ENCODE measurements around the gene EYA2.

GRCh38 chr20:47118206-47118605 is 223.6 kb downstream of the EYA2 start:
- no peak for TF ChIP-seq CTCF (IDR thresholded peaks at IDR 0.05; ENCODE audit: extremely low read depth in 1 of 2, insufficient read depth in 1 of 2, low read depth in 1 of 2, low read length in 2 of 2)
- no peak for TF ChIP-seq POLR2AphosphoS5 (IDR thresholded peaks at IDR 0.05; ENCODE audit: insufficient read depth, low read depth, low read length)
- TF ChIP-seq POLR2A (IDR thresholded peaks at IDR 0.05; ENCODE audit: low read depth, low read length) = no peak
- TF ChIP-seq GATA2 (IDR thresholded peaks at IDR 0.05; ENCODE audit: insufficient read depth, insufficient read length, low read depth, low read length) = no peak
- TF ChIP-seq EZH2 (IDR thresholded peaks at IDR 0.05; ENCODE audit: borderline replicate concordance, low read depth, low read length, severe bottlenecking) = no peak

Measured in endothelial cell of umbilical vein (primary cell).